GM12878 (cell line): ENCODE data around the gene LENG9.

ENCODE experiments used
- MTA3 ChIP-seq: IDR thresholded peaks from 2 replicates; pipeline ENCODE4 v1.6.1; 2012; ENCODE audit warnings: low read length, inconsistent platforms, borderline replicate concordance
- ZNF217 ChIP-seq: fragments of 450-650 bp; IDR thresholded peaks from 2 replicates; pipeline ENCODE4 v1.6.1; 2017; ENCODE audit warnings: antibody characterized with exemption, mild to moderate bottlenecking
- TF ChIP-seq, protein P1 (sequence below): fragments of 450-650 bp; IDR thresholded peaks from 2 replicates; pipeline ENCODE4 v1.6.1; 2017; ENCODE audit warnings: borderline replicate concordance
- TF ChIP-seq, protein P2 (sequence below): IDR thresholded peaks from 2 replicates; pipeline ENCODE4 v1.6.1; 2012; ENCODE audit warnings: low read depth, low read length, improper control_type of control experiment
- TF ChIP-seq, protein P3 (sequence below): IDR thresholded peaks from 2 replicates; pipeline ENCODE4 v1.6.1; 2012; ENCODE audit warnings: low read length, inconsistent platforms

DNA sequence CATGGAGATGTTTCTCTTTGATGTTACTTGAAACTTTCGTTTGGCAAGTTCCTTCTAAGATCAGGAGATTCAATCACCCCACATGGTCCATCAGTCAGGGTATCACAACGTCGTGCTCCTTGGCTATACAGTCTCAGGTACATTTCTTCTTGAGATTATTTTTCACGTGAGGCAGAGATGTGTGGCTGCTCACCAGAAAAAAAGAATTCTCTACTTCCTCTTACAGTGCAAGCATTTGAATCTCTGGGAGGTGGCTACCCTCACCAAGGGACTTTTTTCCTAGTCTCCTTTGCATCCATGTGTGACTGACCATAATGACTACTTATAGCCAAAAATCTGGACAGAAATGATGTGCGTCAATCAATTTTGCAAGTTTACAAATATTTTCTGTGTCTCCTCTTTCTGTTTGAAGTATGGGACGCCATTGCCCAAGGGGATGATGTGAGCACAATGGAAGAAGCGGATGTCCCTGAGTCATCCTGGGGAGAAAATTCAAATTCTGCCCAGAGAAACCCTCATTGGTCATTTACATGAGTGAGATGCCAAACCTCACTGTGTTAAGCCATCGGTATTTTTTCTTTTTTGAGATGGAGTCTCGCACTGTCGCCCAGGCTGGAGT, 30.5 kb upstream of the LENG9 start:
- TF ChIP-seq, protein P1, sequence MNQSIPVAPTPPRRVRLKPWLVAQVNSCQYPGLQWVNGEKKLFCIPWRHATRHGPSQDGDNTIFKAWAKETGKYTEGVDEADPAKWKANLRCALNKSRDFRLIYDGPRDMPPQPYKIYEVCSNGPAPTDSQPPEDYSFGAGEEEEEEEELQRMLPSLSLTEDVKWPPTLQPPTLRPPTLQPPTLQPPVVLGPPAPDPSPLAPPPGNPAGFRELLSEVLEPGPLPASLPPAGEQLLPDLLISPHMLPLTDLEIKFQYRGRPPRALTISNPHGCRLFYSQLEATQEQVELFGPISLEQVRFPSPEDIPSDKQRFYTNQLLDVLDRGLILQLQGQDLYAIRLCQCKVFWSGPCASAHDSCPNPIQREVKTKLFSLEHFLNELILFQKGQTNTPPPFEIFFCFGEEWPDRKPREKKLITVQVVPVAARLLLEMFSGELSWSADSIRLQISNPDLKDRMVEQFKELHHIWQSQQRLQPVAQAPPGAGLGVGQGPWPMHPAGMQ = no peak
- TF ChIP-seq, protein P2, sequence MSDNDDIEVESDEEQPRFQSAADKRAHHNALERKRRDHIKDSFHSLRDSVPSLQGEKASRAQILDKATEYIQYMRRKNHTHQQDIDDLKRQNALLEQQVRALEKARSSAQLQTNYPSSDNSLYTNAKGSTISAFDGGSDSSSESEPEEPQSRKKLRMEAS = no peak
- TF ChIP-seq, protein P3, sequence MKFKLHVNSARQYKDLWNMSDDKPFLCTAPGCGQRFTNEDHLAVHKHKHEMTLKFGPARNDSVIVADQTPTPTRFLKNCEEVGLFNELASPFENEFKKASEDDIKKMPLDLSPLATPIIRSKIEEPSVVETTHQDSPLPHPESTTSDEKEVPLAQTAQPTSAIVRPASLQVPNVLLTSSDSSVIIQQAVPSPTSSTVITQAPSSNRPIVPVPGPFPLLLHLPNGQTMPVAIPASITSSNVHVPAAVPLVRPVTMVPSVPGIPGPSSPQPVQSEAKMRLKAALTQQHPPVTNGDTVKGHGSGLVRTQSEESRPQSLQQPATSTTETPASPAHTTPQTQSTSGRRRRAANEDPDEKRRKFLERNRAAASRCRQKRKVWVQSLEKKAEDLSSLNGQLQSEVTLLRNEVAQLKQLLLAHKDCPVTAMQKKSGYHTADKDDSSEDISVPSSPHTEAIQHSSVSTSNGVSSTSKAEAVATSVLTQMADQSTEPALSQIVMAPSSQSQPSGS = no peak
- TF ChIP-seq MTA3 (no peak), ZNF217 (no peak)
